Tibial nerve (tissue), 4 donors: ENCODE measurements around the gene WNT7A.

Source experiments
- EP300 ChIP-seq, 2 donors: sonication (generic); formaldehyde crosslinking; IDR thresholded peaks; one replicate each; pipeline ENCODE4 v1.6.1; 2017; ENCODE audit warnings: antibody characterized with exemption in 2 of 2, mild to moderate bottlenecking in 1 of 2
- POLR2A ChIP-seq, 2 donors: fragments of 450-650 bp; IDR thresholded peaks; one replicate each; pipeline ENCODE4 v1.6.1; 2017; ENCODE audit warnings: antibody characterized with exemption in 2 of 2, mild to moderate bottlenecking in 2 of 2, moderate library complexity in 2 of 2
- TF ChIP-seq, protein P1 (sequence below), 5 experiments: fragments of 200-600 bp in 3 of 5; fragments of 450-650 bp in 2 of 5; sonication (generic) in 3 of 5; IDR thresholded peaks; one replicate each; pipeline ENCODE4 v1.5.1; 2016 to 2019; ENCODE audit warnings: antibody characterized with exemption in 5 of 5, mild to moderate bottlenecking in 3 of 5, moderate library complexity in 2 of 5

DNA sequence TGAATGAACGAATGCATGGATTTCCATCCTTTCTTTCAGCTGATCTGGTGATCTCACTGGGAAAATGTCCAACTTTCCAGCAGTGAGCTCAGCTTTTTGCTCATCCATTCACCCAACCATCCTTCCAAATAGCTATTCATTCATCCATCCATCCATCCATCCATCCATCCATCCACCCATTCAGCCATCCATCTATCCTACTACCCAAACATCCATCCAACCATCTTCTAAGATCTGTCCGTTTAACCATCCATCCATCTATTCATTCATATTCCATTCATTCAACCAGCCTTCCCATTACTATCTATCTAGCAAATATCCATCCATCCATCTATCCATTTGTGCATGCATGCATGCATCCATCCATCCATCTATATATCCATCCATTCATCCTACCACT, 39.4 kb downstream of the WNT7A start:
- TF ChIP-seq EP300 (IDR thresholded peaks at IDR 0.05), result no peak
- TF ChIP-seq, protein P1, sequence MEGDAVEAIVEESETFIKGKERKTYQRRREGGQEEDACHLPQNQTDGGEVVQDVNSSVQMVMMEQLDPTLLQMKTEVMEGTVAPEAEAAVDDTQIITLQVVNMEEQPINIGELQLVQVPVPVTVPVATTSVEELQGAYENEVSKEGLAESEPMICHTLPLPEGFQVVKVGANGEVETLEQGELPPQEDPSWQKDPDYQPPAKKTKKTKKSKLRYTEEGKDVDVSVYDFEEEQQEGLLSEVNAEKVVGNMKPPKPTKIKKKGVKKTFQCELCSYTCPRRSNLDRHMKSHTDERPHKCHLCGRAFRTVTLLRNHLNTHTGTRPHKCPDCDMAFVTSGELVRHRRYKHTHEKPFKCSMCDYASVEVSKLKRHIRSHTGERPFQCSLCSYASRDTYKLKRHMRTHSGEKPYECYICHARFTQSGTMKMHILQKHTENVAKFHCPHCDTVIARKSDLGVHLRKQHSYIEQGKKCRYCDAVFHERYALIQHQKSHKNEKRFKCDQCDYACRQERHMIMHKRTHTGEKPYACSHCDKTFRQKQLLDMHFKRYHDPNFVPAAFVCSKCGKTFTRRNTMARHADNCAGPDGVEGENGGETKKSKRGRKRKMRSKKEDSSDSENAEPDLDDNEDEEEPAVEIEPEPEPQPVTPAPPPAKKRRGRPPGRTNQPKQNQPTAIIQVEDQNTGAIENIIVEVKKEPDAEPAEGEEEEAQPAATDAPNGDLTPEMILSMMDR (IDR thresholded peaks at IDR 0.05), result no peak
- no peak for TF ChIP-seq POLR2A (IDR thresholded peaks at IDR 0.05)
